ENCODE measurements around the gene TENM4. TPM values are rescaled to one million over a fixed set of nuclear protein-coding genes. Genes with fewer than 3 reads are reported as not detected.
"Not testable (repeated sequence)": the region's sequence is repeated elsewhere in the genome, so short reads cannot be mapped to it uniquely, and the experiment has no call there.

Gene TENM4
- total RNA-seq, 1 donor from 2014 or later = 43.2 TPM

DNA sequence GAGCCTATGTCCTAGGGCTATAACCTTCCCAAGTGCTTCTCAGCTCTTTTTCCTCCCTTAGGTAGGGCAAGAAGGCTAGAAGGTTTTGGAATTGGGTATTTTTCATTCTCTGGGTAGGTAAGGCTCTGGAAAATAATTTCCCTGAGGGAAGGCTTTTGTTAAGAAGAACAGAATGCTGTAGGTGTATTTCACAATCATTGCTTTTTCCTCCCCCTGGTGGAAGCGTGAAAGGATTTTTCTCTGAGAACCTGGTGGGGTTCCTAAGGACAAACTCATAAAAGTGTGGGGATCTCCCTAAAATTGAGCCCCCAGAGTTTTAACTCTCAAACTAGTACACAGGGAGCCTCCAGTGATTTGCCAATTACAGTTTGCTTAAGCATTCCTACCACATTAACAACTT is 825.1 kb downstream of the TENM4 start:
- Mint-ChIP-seq H3K4me3 (no peak overlapping the region), H3K36me3 (ENCODE audit: low read depth) (peaks cover 10% of the 10 kb centered on the region), H3K27me3 (ENCODE audit: low read depth) (no peaks in the 10 kb centered on the region), H3K27ac (ENCODE audit: unreplicated experiment) (no peak overlapping the region), H3K9me3 (peaks cover 12% of the 10 kb centered on the region), H3K4me1 (no peaks in the 10 kb centered on the region)
- TF ChIP-seq, protein P1, sequence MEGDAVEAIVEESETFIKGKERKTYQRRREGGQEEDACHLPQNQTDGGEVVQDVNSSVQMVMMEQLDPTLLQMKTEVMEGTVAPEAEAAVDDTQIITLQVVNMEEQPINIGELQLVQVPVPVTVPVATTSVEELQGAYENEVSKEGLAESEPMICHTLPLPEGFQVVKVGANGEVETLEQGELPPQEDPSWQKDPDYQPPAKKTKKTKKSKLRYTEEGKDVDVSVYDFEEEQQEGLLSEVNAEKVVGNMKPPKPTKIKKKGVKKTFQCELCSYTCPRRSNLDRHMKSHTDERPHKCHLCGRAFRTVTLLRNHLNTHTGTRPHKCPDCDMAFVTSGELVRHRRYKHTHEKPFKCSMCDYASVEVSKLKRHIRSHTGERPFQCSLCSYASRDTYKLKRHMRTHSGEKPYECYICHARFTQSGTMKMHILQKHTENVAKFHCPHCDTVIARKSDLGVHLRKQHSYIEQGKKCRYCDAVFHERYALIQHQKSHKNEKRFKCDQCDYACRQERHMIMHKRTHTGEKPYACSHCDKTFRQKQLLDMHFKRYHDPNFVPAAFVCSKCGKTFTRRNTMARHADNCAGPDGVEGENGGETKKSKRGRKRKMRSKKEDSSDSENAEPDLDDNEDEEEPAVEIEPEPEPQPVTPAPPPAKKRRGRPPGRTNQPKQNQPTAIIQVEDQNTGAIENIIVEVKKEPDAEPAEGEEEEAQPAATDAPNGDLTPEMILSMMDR (conservative IDR thresholded peaks at IDR 0.05) = no peak
- DNase-seq (ENCODE audit: low read depth, low spot score) = no peak

GRCh38 chr11:78613378-78613813 is 827.4 kb downstream of the TENM4 start:
- no peak for DNase-seq (ENCODE audit: low read depth, low spot score)
- H3K4me1 Mint-ChIP-seq = no peaks in the 10 kb centered on the region
- peaks cover 4% of the 10 kb centered on the region for H3K9me3 Mint-ChIP-seq
- no peak overlapping the region for H3K27ac Mint-ChIP-seq (ENCODE audit: unreplicated experiment)
- no peak overlapping the region for H3K4me3 Mint-ChIP-seq
- H3K27me3 Mint-ChIP-seq (ENCODE audit: low read depth) = no peaks in the 10 kb centered on the region
- peaks cover 2% of the 10 kb centered on the region for H3K36me3 Mint-ChIP-seq (ENCODE audit: low read depth)
- TF ChIP-seq, protein P1 (conservative IDR thresholded peaks at IDR 0.05) = no peak

DNA sequence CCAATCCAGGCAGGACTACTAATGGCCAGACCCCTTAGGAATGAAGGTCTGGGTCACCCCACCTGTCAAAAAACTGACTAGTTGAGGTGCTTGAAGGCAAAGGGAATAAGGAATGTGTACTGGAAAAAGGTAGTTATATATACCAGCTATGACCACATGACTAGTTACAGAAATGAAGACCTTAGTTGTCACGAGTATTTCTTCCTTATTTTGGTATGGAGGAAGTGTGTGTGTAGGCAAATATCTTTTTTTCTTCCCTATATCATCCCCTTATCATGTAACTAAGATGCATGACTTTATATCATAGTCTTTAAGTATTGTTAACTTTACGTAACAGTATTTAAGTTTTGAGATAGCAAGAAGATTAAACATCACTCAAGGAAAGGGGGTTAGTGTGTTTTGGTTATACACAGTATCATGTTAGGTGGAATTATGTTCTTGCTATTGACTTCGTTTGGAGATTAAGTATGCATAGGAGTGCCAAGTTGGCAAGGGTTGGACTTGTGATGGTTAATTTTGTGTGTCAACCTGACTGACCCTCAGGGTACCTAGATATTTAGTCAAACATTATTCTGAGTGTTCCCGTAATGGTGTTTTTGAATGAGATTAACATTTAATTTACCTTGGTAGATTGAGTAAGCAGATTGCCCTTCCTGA is 828.0 kb downstream of the TENM4 start:
- TF ChIP-seq, protein P1 (conservative IDR thresholded peaks at IDR 0.05) = no peak
- peaks cover 2% of the 10 kb centered on the region for H3K36me3 Mint-ChIP-seq (ENCODE audit: low read depth)
- H3K4me3 Mint-ChIP-seq = no peak overlapping the region
- H3K4me1 Mint-ChIP-seq = no peaks in the 10 kb centered on the region
- H3K27me3 Mint-ChIP-seq (ENCODE audit: low read depth) = no peaks in the 10 kb centered on the region
- H3K27ac Mint-ChIP-seq (ENCODE audit: unreplicated experiment) = no peak overlapping the region
- peaks cover 4% of the 10 kb centered on the region for H3K9me3 Mint-ChIP-seq
- no peak for DNase-seq (ENCODE audit: low read depth, low spot score)

- H3K27ac Mint-ChIP-seq (ENCODE audit: unreplicated experiment); H3K27me3 Mint-ChIP-seq (ENCODE audit: low read depth); H3K9me3 Mint-ChIP-seq; H3K4me1 Mint-ChIP-seq; DNase-seq (ENCODE audit: low read depth, low spot score); H3K4me3 Mint-ChIP-seq; H3K36me3 Mint-ChIP-seq (ENCODE audit: low read depth): not testable (repeated sequence)
These were observed 831.5 kb downstream of the TENM4 start for GRCh38 chr11:78609321-78609720.

GRCh38 chr11:78607696-78608095 is 833.1 kb downstream of the TENM4 start:
- no peak for DNase-seq (ENCODE audit: low read depth, low spot score)
- TF ChIP-seq, protein P1 (conservative IDR thresholded peaks at IDR 0.05) = no peak
- H3K27ac Mint-ChIP-seq (ENCODE audit: unreplicated experiment) = no peak overlapping the region
- H3K36me3 Mint-ChIP-seq (ENCODE audit: low read depth) = no peaks in the 10 kb centered on the region
- peaks cover 3% of the 10 kb centered on the region for H3K27me3 Mint-ChIP-seq (ENCODE audit: low read depth)
- no peak overlapping the region for H3K4me3 Mint-ChIP-seq
- H3K4me1 Mint-ChIP-seq = no peaks in the 10 kb centered on the region
- no peaks in the 10 kb centered on the region for H3K9me3 Mint-ChIP-seq

DNA sequence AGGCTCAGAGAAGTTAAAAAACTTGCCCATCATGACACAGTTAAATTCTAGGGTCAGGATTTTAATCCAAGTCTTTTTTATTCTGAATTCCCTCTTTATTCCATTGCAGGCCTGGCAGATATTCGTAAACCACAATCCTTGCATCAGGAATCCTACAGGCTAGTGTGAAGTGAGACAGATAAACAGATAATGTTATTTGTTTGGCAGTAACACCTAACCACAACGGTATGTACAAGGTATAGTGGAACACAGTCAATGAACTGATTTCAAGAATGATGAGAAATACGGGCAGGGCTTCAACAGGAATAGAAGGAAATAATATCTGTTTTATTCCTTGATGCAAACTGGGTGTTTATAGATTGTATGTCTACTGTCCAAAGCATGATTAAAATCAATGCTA is 834.2 kb downstream of the TENM4 start:
- no peaks in the 10 kb centered on the region for H3K4me1 Mint-ChIP-seq
- H3K36me3 Mint-ChIP-seq (ENCODE audit: low read depth) = no peaks in the 10 kb centered on the region
- H3K9me3 Mint-ChIP-seq = no peaks in the 10 kb centered on the region
- H3K27ac Mint-ChIP-seq (ENCODE audit: unreplicated experiment) = no peak overlapping the region
- no peak for DNase-seq (ENCODE audit: low read depth, low spot score)
- H3K27me3 Mint-ChIP-seq (ENCODE audit: low read depth) = peaks cover 6% of the 10 kb centered on the region
- no peak overlapping the region for H3K4me3 Mint-ChIP-seq
- TF ChIP-seq, protein P1 (conservative IDR thresholded peaks at IDR 0.05) = no peak
